ENCODE results near the gene ERN1. TPM values are rescaled to one million over a fixed set of nuclear protein-coding genes. Genes with fewer than 3 reads are reported as not detected.

Gene ERN1
- total and polyA plus RNA-seq, 2 of the 13 experiments (the other 11 are each of a cell fraction or from before 2014, with no cell fraction given): 6.0 to 12.7 TPM

- TF ChIP-seq ZBTB25 (CRISPR knock-in tag; IDR thresholded peaks at IDR 0.05) (peak; percentile 34; the same call in 1 of the 2 replicates), ZSCAN22 (CRISPR knock-in tag; IDR thresholded peaks at IDR 0.05) (no peak), TCF7 (IDR thresholded peaks at IDR 0.05; ENCODE audit: low read depth) (peak; percentile 76), ATF3 (CRISPR knock-in tag; IDR thresholded peaks at IDR 0.05) (no peak), ZGPAT (CRISPR knock-in tag; IDR thresholded peaks at IDR 0.05) (peak; percentile 39; the same call in 1 of the 2 replicates), MEIS2 (CRISPR knock-in tag; IDR thresholded peaks at IDR 0.05) (peak; percentile 24; the same call in 1 of the 2 replicates), SAP130 (CRISPR knock-in tag; IDR thresholded peaks at IDR 0.05; ENCODE audit: low read depth) (peak; percentile 51), RAD51 (IDR thresholded peaks at IDR 0.05; ENCODE audit: borderline replicate concordance) (no peak), GATAD2A (CRISPR knock-in tag; IDR thresholded peaks at IDR 0.05) (peak; percentile 80), PHF8 (CRISPR knock-in tag; IDR thresholded peaks at IDR 0.05) (no peak), NFIC (IDR thresholded peaks at IDR 0.05; ENCODE audit: low read length) (peak; percentile 46), ARID2 (CRISPR knock-in tag; IDR thresholded peaks at IDR 0.05; ENCODE audit: borderline replicate concordance) (no peak), TRIM22 (IDR thresholded peaks at IDR 0.05) (no peak), MYPOP (CRISPR knock-in tag; IDR thresholded peaks at IDR 0.05) (no peak), SMARCE1 (IDR thresholded peaks at IDR 0.05; ENCODE audit: borderline replicate concordance) (no peak)
These were observed 49.7 kb downstream of the ERN1 start (continued) for GRCh38 chr17:64080174-64080618.

Measured in HepG2 (cell line).